ENCODE results near the gene PGM5.
"Not testable (repeated sequence)": the region's sequence is repeated elsewhere in the genome, so short reads cannot be mapped to it uniquely, and the experiment has no call there.

GRCh38 chr9:68330531-68331173 is 25.8 kb upstream of the PGM5 start:
- not testable (repeated sequence) for TF ChIP-seq TAF1 (IDR thresholded peaks at IDR 0.05; ENCODE audit: borderline replicate concordance, low read depth, low read length); POLR2AphosphoS5 (IDR thresholded peaks at IDR 0.05; ENCODE audit: low read depth, low read length); POLR2A (IDR thresholded peaks at IDR 0.05; ENCODE audit: low read depth, low read length)
